Mesodermal cell (in vitro differentiated cells): Measurements from ENCODE around the gene BICRA.
A peak's percentile ranks its signal among the peaks of the same experiment; 100 is the strongest.
"Not testable (repeated sequence)": the region's sequence is repeated elsewhere in the genome, so short reads cannot be mapped to it uniquely, and the experiment has no call there.

Source experiments
- H3K27ac ChIP-seq: 2 replicates; pipeline ENCODE4 v1.7.0; 2013; ENCODE audit warnings: mild to moderate bottlenecking, low read depth, low read length, moderate library complexity; ENCODE audit not compliant: severe bottlenecking
- H3K36me3 ChIP-seq: 2 replicates; pipeline ENCODE4 v1.7.1; 2013; ENCODE audit warnings: mild to moderate bottlenecking, low read length, moderate library complexity; ENCODE audit not compliant: control insufficient read depth, insufficient read depth
- H3K4me1 ChIP-seq: one replicate; pipeline ENCODE4 v1.7.1; 2013; ENCODE audit warnings: mild to moderate bottlenecking, low read length; ENCODE audit not compliant: insufficient read depth, control insufficient read depth, poor library complexity, severe bottlenecking
- H3K4me3 ChIP-seq: 2 replicates; pipeline ENCODE4 v1.7.0; 2013; ENCODE audit warnings: low read length, control low read depth, mild to moderate bottlenecking; ENCODE audit not compliant: insufficient read depth, poor library complexity, severe bottlenecking; ENCODE audit errors: extremely low read depth
- H3K9me3 ChIP-seq: 2 replicates; pipeline ENCODE4 v1.7.1; 2013; ENCODE audit warnings: mild to moderate bottlenecking, low read length, moderate library complexity; ENCODE audit not compliant: control insufficient read depth
- WGBS, 2 experiments: methylation state at CpG; one replicate each; pipeline ENCODE4 v1.1.5; 2013; ENCODE audit warnings: missing lambda C conversion rate in 2 of 2; ENCODE audit not compliant: insufficient coverage in 2 of 2; 5-methylcytosine and 5-hydroxymethylcytosine counted together

Gene BICRA

GRCh38 chr19:47582320-47582909 lies 26.5 kb upstream of the BICRA start:
- Histone ChIP-seq H3K27ac (no peak overlapping the region), H3K9me3 (peaks cover 4% of the 10 kb centered on the region), H3K4me1 (no peaks in the 10 kb centered on the region), H3K4me3 (no peak overlapping the region), H3K36me3 (no peaks in the 10 kb centered on the region)
- 78 to 80% methylated on average over 1 to 3 of the region's 6 CpGs for WGBS, 2 experiments

GRCh38 chr19:47583161-47583560 lies 25.8 kb upstream of the BICRA start:
- not testable (repeated sequence) for H3K27ac ChIP-seq, H3K4me3 ChIP-seq, H3K4me1 ChIP-seq, H3K9me3 ChIP-seq, H3K36me3 ChIP-seq
- WGBS, 2 experiments, result 92 to 100% methylated on average over 1 of the region's 1 CpG

GRCh38 chr19:47587295-47587694 lies 21.6 kb upstream of the BICRA start:
- 96 to 100% methylated on average over 3 of the region's 4 CpGs for WGBS, 2 experiments
- Histone ChIP-seq H3K36me3 (no peaks in the 10 kb centered on the region), H3K9me3 (no peaks in the 10 kb centered on the region), H3K4me3 (no peak overlapping the region), H3K27ac (peak overlapping the region; percentile 11), H3K4me1 (no peaks in the 10 kb centered on the region)

- H3K4me1 ChIP-seq, result no peaks in the 10 kb centered on the region
- H3K4me3 ChIP-seq, result no peak overlapping the region
- H3K27ac ChIP-seq, result no peak overlapping the region
- no peaks in the 10 kb centered on the region for H3K36me3 ChIP-seq
- H3K9me3 ChIP-seq, result no peaks in the 10 kb centered on the region
- WGBS, 2 experiments, result 66 to 90% methylated on average over 3 to 4 of the region's 7 CpGs
Measured at GRCh38 chr19:47589824-47590223, 19.1 kb upstream of the BICRA start.

- Histone ChIP-seq H3K27ac (no peak overlapping the region), H3K4me1 (no peaks in the 10 kb centered on the region), H3K9me3 (no peaks in the 10 kb centered on the region), H3K4me3 (no peak overlapping the region), H3K36me3 (no peaks in the 10 kb centered on the region)
- 90 to 93% methylated on average over 5 to 6 of the region's 6 CpGs for WGBS, 2 experiments
Measured at GRCh38 chr19:47593860-47594259, 15.1 kb upstream of the BICRA start.

- H3K36me3 ChIP-seq, result no peaks in the 10 kb centered on the region
- H3K9me3 ChIP-seq, result no peaks in the 10 kb centered on the region
- WGBS, 2 experiments, result 83 to 98% methylated on average over 1 to 4 of the region's 6 CpGs
- H3K4me1 ChIP-seq, result peaks cover 3% of the 10 kb centered on the region
- no peak overlapping the region for H3K27ac ChIP-seq
- H3K4me3 ChIP-seq, result no peak overlapping the region
Measured at GRCh38 chr19:47595944-47596343, 13.0 kb upstream of the BICRA start.

- Histone ChIP-seq H3K36me3 (no peaks in the 10 kb centered on the region), H3K9me3 (no peaks in the 10 kb centered on the region), H3K4me1 (peaks cover 3% of the 10 kb centered on the region), H3K4me3 (peak overlapping the region; percentile 21), H3K27ac (peak overlapping the region; percentile 90)
- WGBS, 2 experiments, result 8 to 13% methylated on average over 13 to 15 of the region's 21 CpGs
Measured at GRCh38 chr19:47598407-47599349, 10.3 kb upstream of the BICRA start.

- H3K4me3 ChIP-seq, result peak overlapping the region; percentile 52
- not testable (repeated sequence) for H3K36me3 ChIP-seq, H3K9me3 ChIP-seq, H3K4me1 ChIP-seq
- H3K27ac ChIP-seq, result peak overlapping the region; percentile 90
- WGBS, 2 experiments, result 31 to 42% methylated on average over 20 to 24 of the region's 25 CpGs
Measured at GRCh38 chr19:47599671-47600245, 9.2 kb upstream of the BICRA start.

- Histone ChIP-seq H3K36me3 (no peaks in the 10 kb centered on the region), H3K27ac (peak overlapping the region; percentile 90), H3K4me1 (peaks cover 3% of the 10 kb centered on the region), H3K4me3 (peak overlapping the region; percentile 52), H3K9me3 (no peaks in the 10 kb centered on the region)
- 14% methylated on average over 47 to 48 of the region's 77 CpGs for WGBS, 2 experiments
Measured at GRCh38 chr19:47600246-47601179, 8.4 kb upstream of the BICRA start.

GRCh38 chr19:47601180-47601904 lies 7.6 kb upstream of the BICRA start:
- peaks cover 3% of the 10 kb centered on the region for H3K4me1 ChIP-seq
- H3K4me3 ChIP-seq, result peak overlapping the region; percentile 52
- H3K9me3 ChIP-seq, result no peaks in the 10 kb centered on the region
- H3K36me3 ChIP-seq, result peaks cover under 1% of the 10 kb centered on the region
- WGBS, 2 experiments, result 92 to 95% methylated on average over 17 of the region's 17 CpGs
- no peak overlapping the region for H3K27ac ChIP-seq
